SK-N-DZ (cell line): ENCODE measurements around the gene ZBTB25.

ENCODE experiments used
- small RNA-seq, 2 experiments: library from RNA; depleted of rRNA; stranded (forward); fragments of <200 nt; gene quantifications; one replicate each; pipeline ENCODE3, GENCODE V24; 2014

The ZBTB25 gene

Small RNA genes lying within 50 kb of the gene (small RNA-seq; reads per million reads assigned to genes)
- gene AL049869.4, result 0 reads per million in 2 experiments
